CD4-positive, alpha-beta T cell (primary cell): ENCODE data around the gene TRIM15. TPM values are rescaled to one million over a fixed set of nuclear protein-coding genes. Genes with fewer than 3 reads are reported as not detected.

Source experiments
- ATAC-seq: fragments of 200-7000 bp; cut with Tn5 transposase; one replicate; pipeline ENCODE4 v1.10.0; 2022; ENCODE audit warnings: mild to moderate bottlenecking; ENCODE audit not compliant: poor library complexity
- CTCF ChIA-PET: fragments of 350-600 bp; sonication (Branson Sonifier 250); formaldehyde crosslinking; loops from one replicate; lab custom pipeline; 2021; ENCODE audit warnings: antibody characterized with exemption, inconsistent platforms; lab: Charles Lee
- POLR2A ChIA-PET: fragments of 350-600 bp; sonication (Branson Sonifier 250); formaldehyde crosslinking; loops from one replicate; lab custom pipeline; 2021; ENCODE audit warnings: antibody characterized with exemption, inconsistent platforms; lab: Charles Lee
- DNase-seq, 14 experiments: peaks; one replicate each; pipeline ENCODE4 v3.0.0-alpha.2; 2013 to 2020; ENCODE audit warnings: mixed read lengths in 2 of 14
- H3K27ac ChIP-seq, 2 donors: one replicate each; pipeline versions ENCODE4 v1.5.1 to v1.7.0; 2013; ENCODE audit warnings: low read length in 2 of 2, low read depth in 1 of 2, mild to moderate bottlenecking in 1 of 2
- H3K27me3 ChIP-seq, 2 experiments: 1 replicate in 1 of 2; 2 replicates in 1 of 2; pipeline versions ENCODE4 v1.6.1 to v1.7.0; 2013; ENCODE audit warnings: low read length in 2 of 2, control low read depth in 1 of 2, mild to moderate bottlenecking in 1 of 2, moderate library complexity in 1 of 2; ENCODE audit not compliant: insufficient read depth in 2 of 2, control insufficient read depth in 1 of 2
- H3K36me3 ChIP-seq: one replicate; pipeline ENCODE4 v1.6.1; 2013; ENCODE audit warnings: low read length, control low read depth; ENCODE audit not compliant: insufficient read depth
- H3K4me1 ChIP-seq: one replicate; pipeline ENCODE4 v1.6.1; 2013; ENCODE audit warnings: low read length, control low read depth; ENCODE audit not compliant: insufficient read depth
- H3K4me3 ChIP-seq: one replicate; pipeline ENCODE4 v1.5.1; 2013; ENCODE audit warnings: mild to moderate bottlenecking, low read length, moderate library complexity
- H3K9me3 ChIP-seq, 2 experiments: 1 replicate in 1 of 2; 2 replicates in 1 of 2; pipeline versions ENCODE4 v1.6.1 to v1.7.0; 2013; ENCODE audit warnings: low read length in 2 of 2, mild to moderate bottlenecking in 2 of 2, control low read depth in 1 of 2, moderate library complexity in 1 of 2; ENCODE audit not compliant: control insufficient read depth in 1 of 2, insufficient read depth in 1 of 2
- H3K27ac Mint-ChIP-seq: one replicate; pipeline ENCODE4 v1.8.0; 2020; ENCODE audit warnings: mixed read lengths
- H3K27me3 Mint-ChIP-seq: one replicate; pipeline ENCODE4 v1.8.0; 2021; ENCODE audit warnings: mixed read lengths
- H3K36me3 Mint-ChIP-seq: one replicate; pipeline ENCODE4 v1.8.0; 2021; ENCODE audit warnings: low read depth, mixed read lengths
- H3K4me1 Mint-ChIP-seq: one replicate; pipeline ENCODE4 v1.8.0; 2021; ENCODE audit warnings: low read depth, mixed read lengths
- H3K4me3 Mint-ChIP-seq: one replicate; pipeline ENCODE4 v1.8.0; 2020; ENCODE audit warnings: mild to moderate bottlenecking, mixed read lengths
- H3K9me3 Mint-ChIP-seq: one replicate; pipeline ENCODE4 v1.8.0; 2020; ENCODE audit warnings: mixed read lengths
- intact Hi-C, 2 experiments: fragments of 100-400 bp; cut with DNase I in 1 of 2; cut with micrococcal nuclease in 1 of 2; formaldehyde crosslinking; loops; one replicate each; pipeline versions ENCODE4 v1.15.1 to v1.9.0; 2023 to 2025; cut with DNase I, micrococcal nuclease
- total RNA-seq, 174 experiments: library from RNA in 2 of 174; stranded (reverse) in 2 of 174; gene quantifications; one replicate each; pipeline ENCODE4 v1.2.3 and lab custom pipeline; 2021 to 2026
- TF ChIP-seq, protein P1 (sequence below): fragments of 200-600 bp; IDR thresholded peaks from one replicate; pipeline ENCODE4 v1.8.0; 2022; ENCODE audit warnings: antibody characterized with exemption, mild to moderate bottlenecking

The TRIM15 gene
- total RNA-seq, 2 experiments from 2014 or later, result not detected

DNA sequence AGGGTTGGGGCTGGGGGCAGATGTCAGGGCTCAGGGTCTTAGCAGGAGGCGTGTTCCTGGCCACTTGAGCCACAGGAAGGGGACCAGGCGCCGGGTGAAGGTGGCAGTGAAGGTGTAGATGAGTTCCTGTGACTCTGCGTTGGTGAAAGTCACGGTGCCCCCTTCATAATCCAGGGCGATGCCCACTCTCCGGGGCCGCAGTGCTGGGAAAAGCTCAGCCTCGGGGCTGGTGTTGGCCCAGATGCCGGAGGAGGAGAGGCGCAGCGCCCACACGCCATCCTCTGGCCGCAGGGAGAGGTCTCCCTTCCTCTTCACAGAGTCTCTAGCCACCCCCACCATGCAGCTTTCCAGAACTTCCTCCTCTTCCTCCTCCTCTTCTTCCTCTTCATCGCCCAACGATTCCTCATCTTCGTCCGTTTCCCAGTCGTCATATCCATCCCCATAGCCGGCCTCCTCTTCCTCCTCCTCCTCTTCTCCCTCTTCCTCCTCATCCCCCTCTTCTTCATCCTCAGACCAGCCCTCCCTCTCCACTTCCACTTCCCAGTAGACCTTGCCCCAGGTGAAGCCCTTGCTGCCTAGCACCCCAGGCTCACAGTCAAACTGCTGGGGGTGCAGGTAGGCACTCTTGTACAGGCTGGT lies 22.6 kb downstream of the TRIM15 start:
- Mint-ChIP-seq H3K27ac (no peak overlapping the region), H3K27me3 (no peaks in the 10 kb centered on the region), H3K4me3 (no peak overlapping the region), H3K4me1 (no peaks in the 10 kb centered on the region), H3K9me3 (no peaks in the 10 kb centered on the region), H3K36me3 (peaks cover 67% of the 10 kb centered on the region)
- Histone ChIP-seq H3K36me3 (peaks cover 60% of the 10 kb centered on the region), H3K4me1 (no peaks in the 10 kb centered on the region), H3K27me3 (no peaks in the 10 kb centered on the region), H3K4me3 (no peak overlapping the region), H3K9me3 (peaks cover 0 to 9% of the 10 kb centered on the region in 2 experiments), H3K27ac (no peak overlapping the region)
- no peak for ATAC-seq
- ChIA-PET POLR2A (no interaction called here), CTCF (no interaction called here)
- no peak for DNase-seq
- intact Hi-C loops, result no loop called here
- TF ChIP-seq, protein P1, sequence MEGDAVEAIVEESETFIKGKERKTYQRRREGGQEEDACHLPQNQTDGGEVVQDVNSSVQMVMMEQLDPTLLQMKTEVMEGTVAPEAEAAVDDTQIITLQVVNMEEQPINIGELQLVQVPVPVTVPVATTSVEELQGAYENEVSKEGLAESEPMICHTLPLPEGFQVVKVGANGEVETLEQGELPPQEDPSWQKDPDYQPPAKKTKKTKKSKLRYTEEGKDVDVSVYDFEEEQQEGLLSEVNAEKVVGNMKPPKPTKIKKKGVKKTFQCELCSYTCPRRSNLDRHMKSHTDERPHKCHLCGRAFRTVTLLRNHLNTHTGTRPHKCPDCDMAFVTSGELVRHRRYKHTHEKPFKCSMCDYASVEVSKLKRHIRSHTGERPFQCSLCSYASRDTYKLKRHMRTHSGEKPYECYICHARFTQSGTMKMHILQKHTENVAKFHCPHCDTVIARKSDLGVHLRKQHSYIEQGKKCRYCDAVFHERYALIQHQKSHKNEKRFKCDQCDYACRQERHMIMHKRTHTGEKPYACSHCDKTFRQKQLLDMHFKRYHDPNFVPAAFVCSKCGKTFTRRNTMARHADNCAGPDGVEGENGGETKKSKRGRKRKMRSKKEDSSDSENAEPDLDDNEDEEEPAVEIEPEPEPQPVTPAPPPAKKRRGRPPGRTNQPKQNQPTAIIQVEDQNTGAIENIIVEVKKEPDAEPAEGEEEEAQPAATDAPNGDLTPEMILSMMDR, result no peak

DNA sequence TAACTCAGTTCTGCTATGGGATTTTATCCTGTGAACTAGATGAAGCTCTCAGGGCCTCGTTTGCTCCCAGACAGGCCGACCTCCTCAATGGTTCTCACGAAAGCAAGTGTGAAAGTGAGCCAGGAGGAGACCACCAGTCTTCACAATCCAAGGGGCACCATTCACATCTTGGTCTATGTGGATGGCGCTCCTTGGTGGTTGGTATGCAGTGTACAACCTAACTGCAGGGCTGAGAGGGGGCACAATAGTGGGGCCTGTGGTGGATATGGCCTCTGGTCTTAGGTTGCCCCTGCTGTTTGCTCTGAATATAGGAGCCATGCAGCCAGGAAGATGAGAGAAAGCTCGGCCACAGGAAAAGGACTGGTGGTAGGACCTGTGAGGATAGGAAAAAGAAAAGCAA lies 25.2 kb downstream of the TRIM15 start:
- Mint-ChIP-seq H3K4me3 (no peak overlapping the region), H3K9me3 (no peaks in the 10 kb centered on the region), H3K27ac (no peak overlapping the region), H3K27me3 (no peaks in the 10 kb centered on the region), H3K4me1 (no peaks in the 10 kb centered on the region), H3K36me3 (peaks cover 90% of the 10 kb centered on the region)
- no peak overlapping the region for H3K27ac ChIP-seq
- TF ChIP-seq, protein P1, result no peak
- DNase-seq (no peak), ATAC-seq (no peak)
- no peaks in the 10 kb centered on the region for H3K27me3 ChIP-seq
- H3K4me3 ChIP-seq, result no peak overlapping the region
- POLR2A ChIA-PET, result no interaction called here
- intact Hi-C loops, result no loop called here
- CTCF ChIA-PET, result no interaction called here
- H3K36me3 ChIP-seq, result peaks cover 76% of the 10 kb centered on the region
- H3K4me1 ChIP-seq, result no peaks in the 10 kb centered on the region
- no peaks in the 10 kb centered on the region for H3K9me3 ChIP-seq

DNA sequence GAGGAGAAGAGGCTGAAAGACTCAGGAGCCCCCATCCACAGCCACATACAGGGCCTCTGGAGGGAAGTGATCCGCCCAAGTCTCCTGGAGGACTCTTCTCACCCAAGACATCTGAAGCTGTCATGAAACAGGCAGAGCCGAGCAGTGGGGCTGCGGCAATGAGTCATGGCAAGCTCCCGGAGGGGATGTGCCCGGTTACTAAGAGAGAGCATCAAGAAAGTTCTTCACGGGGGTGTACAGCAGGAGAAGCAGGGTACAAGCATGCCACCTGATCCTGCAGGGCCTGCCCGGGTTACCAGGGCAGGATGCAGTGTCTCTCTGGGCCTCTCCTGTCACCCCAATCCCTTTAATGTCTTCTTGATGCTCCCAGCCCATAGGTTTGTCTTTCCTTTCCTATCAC lies 28.7 kb downstream of the TRIM15 start:
- H3K27ac Mint-ChIP-seq, result no peak overlapping the region
- Histone ChIP-seq H3K27ac (no peak overlapping the region), H3K9me3 (no peaks in the 10 kb centered on the region), H3K27me3 (no peaks in the 10 kb centered on the region), H3K4me3 (no peak overlapping the region), H3K4me1 (no peaks in the 10 kb centered on the region), H3K36me3 (peaks cover 75% of the 10 kb centered on the region)
- no peak for ATAC-seq
- intact Hi-C loops, result no loop called here
- no peak overlapping the region for H3K4me3 Mint-ChIP-seq
- TF ChIP-seq, protein P1, result no peak
- no peaks in the 10 kb centered on the region for H3K27me3 Mint-ChIP-seq
- ChIA-PET CTCF (no interaction called here), POLR2A (interaction anchor here (1.0 kb wide), 1 partner anchor 21 kb away, joined by 3 read pairs; the partner anchor contains the start of gene TRIM26)
- no peaks in the 10 kb centered on the region for H3K9me3 Mint-ChIP-seq
- peaks cover 92% of the 10 kb centered on the region for H3K36me3 Mint-ChIP-seq
- no peak for DNase-seq
- H3K4me1 Mint-ChIP-seq, result no peaks in the 10 kb centered on the region
